RWPE2 (cell line): Measurements from ENCODE around the gene DLGAP3.

Source experiments
- ATAC-seq: fragments of 200-7000 bp; cut with Tn5 transposase; 3 replicates; pipeline ENCODE4 v1.9.1; 2021; ENCODE audit warnings: low read depth
- DNase-seq: peaks from one replicate; pipeline ENCODE4 v3.0.0-alpha.2; 2020; ENCODE audit warnings: low spot score
- H3K27ac ChIP-seq: fragments of 450-650 bp; 2 replicates; pipeline ENCODE4 v1.5.1; 2017; ENCODE audit warnings: mild to moderate bottlenecking; ENCODE audit not compliant: poor library complexity, severe bottlenecking
- H3K27me3 ChIP-seq: fragments of 250-450 bp; sonication (Bioruptor Pico); 2 replicates; pipeline ENCODE4 v1.5.1; 2021; ENCODE audit warnings: mild to moderate bottlenecking, moderate library complexity; ENCODE audit not compliant: insufficient read depth, poor library complexity, severe bottlenecking
- H3K36me3 ChIP-seq: fragments of 250-450 bp; sonication (Bioruptor Pico); 2 replicates; pipeline ENCODE4 v1.5.1; 2020; ENCODE audit warnings: low read depth, mild to moderate bottlenecking, moderate library complexity
- H3K4me1 ChIP-seq: fragments of 250-450 bp; sonication (Bioruptor Pico); 2 replicates; pipeline ENCODE4 v1.5.1; 2021; ENCODE audit warnings: mild to moderate bottlenecking, moderate library complexity; ENCODE audit not compliant: insufficient read depth, poor library complexity, severe bottlenecking
- H3K4me3 ChIP-seq: fragments of 250-450 bp; sonication (Bioruptor Pico); 2 replicates; pipeline ENCODE4 v1.5.1; 2021; ENCODE audit warnings: mild to moderate bottlenecking, moderate library complexity; ENCODE audit not compliant: severe bottlenecking
- H3K9me3 ChIP-seq: fragments of 250-450 bp; sonication (Bioruptor Pico); 2 replicates; pipeline ENCODE4 v1.5.1; 2021; ENCODE audit warnings: mild to moderate bottlenecking, moderate library complexity; ENCODE audit not compliant: severe bottlenecking
- CTCF ChIP-seq: fragments of 450-650 bp; IDR thresholded peaks from one replicate; pipeline ENCODE4 v1.5.1; 2017; ENCODE audit warnings: mild to moderate bottlenecking, moderate library complexity; ENCODE audit not compliant: poor library complexity, severe bottlenecking

DLGAP3 gene

GRCh38 chr1:34917017-34917416 is 12.4 kb downstream of the DLGAP3 start:
- DNase-seq: no peak
- Histone ChIP-seq H3K4me1 (no peaks in the 10 kb centered on the region), H3K9me3 (no peaks in the 10 kb centered on the region), H3K36me3 (no peaks in the 10 kb centered on the region), H3K27ac (no peak overlapping the region), H3K27me3 (no peaks in the 10 kb centered on the region), H3K4me3 (no peak overlapping the region)
- no peak; the same call in 2 of the 3 replicates for ATAC-seq
- TF ChIP-seq CTCF: no peak

- ATAC-seq (no peak), DNase-seq (no peak)
- Histone ChIP-seq H3K4me3 (no peak overlapping the region), H3K27me3 (no peaks in the 10 kb centered on the region), H3K4me1 (no peaks in the 10 kb centered on the region), H3K27ac (no peak overlapping the region), H3K36me3 (no peaks in the 10 kb centered on the region), H3K9me3 (no peaks in the 10 kb centered on the region)
- no peak for TF ChIP-seq CTCF
Observed at GRCh38 chr1:34916104-34916503, 13.3 kb downstream of the DLGAP3 start.

GRCh38 chr1:34915521-34915920 is 13.9 kb downstream of the DLGAP3 start:
- H3K27ac ChIP-seq: no peak overlapping the region
- H3K36me3 ChIP-seq: no peaks in the 10 kb centered on the region
- H3K4me3 ChIP-seq: no peak overlapping the region
- no peaks in the 10 kb centered on the region for H3K4me1 ChIP-seq
- DNase-seq (no peak), ATAC-seq (no peak)
- no peak for TF ChIP-seq CTCF
- no peaks in the 10 kb centered on the region for H3K27me3 ChIP-seq
- no peaks in the 10 kb centered on the region for H3K9me3 ChIP-seq

GRCh38 chr1:34914958-34915357 is 14.5 kb downstream of the DLGAP3 start:
- Histone ChIP-seq H3K36me3 (no peaks in the 10 kb centered on the region), H3K27me3 (no peaks in the 10 kb centered on the region), H3K4me1 (no peaks in the 10 kb centered on the region), H3K27ac (no peak overlapping the region), H3K9me3 (no peaks in the 10 kb centered on the region), H3K4me3 (no peak overlapping the region)
- ATAC-seq (no peak), DNase-seq (no peak)
- no peak for TF ChIP-seq CTCF

- DNase-seq (no peak), ATAC-seq (no peak)
- H3K36me3 ChIP-seq: no peaks in the 10 kb centered on the region
- no peaks in the 10 kb centered on the region for H3K9me3 ChIP-seq
- no peak for TF ChIP-seq CTCF
- H3K4me3 ChIP-seq: no peak overlapping the region
- no peaks in the 10 kb centered on the region for H3K27me3 ChIP-seq
- H3K27ac ChIP-seq: no peak overlapping the region
- H3K4me1 ChIP-seq: no peaks in the 10 kb centered on the region
Observed at GRCh38 chr1:34911465-34911864, 18.0 kb downstream of the DLGAP3 start.
